ENCODE results near the gene LIN52. TPM values are rescaled to one million over a fixed set of nuclear protein-coding genes. Genes with fewer than 3 reads are reported as not detected.

LIN52 gene
- total RNA-seq, 1 donor, result 11.2 TPM

DNA sequence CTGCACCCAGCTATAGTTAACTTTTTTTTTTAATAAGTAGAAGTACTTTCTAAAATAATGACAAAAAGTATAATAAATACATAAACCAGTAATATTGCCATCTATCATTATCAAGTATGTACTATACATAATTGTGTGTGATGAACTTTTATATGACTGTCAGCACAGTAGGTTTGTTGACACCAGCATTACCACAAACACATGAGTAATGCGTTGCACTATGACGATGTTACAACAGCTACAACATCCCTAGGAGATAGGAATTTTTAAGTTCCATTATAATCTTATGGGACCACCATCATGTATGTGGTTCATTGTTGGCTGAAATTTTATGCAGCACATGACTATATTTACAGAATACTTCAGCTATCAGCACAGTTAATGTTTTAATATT lies 91.6 kb downstream of the LIN52 start:
- H3K4me3 ChIP-seq (ENCODE audit: low read depth, low read length), result no peak overlapping the region
- DNase-seq (ENCODE audit: low read depth), result peak; percentile 43
- TF ChIP-seq, protein P1, sequence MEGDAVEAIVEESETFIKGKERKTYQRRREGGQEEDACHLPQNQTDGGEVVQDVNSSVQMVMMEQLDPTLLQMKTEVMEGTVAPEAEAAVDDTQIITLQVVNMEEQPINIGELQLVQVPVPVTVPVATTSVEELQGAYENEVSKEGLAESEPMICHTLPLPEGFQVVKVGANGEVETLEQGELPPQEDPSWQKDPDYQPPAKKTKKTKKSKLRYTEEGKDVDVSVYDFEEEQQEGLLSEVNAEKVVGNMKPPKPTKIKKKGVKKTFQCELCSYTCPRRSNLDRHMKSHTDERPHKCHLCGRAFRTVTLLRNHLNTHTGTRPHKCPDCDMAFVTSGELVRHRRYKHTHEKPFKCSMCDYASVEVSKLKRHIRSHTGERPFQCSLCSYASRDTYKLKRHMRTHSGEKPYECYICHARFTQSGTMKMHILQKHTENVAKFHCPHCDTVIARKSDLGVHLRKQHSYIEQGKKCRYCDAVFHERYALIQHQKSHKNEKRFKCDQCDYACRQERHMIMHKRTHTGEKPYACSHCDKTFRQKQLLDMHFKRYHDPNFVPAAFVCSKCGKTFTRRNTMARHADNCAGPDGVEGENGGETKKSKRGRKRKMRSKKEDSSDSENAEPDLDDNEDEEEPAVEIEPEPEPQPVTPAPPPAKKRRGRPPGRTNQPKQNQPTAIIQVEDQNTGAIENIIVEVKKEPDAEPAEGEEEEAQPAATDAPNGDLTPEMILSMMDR (IDR thresholded peaks at IDR 0.05; ENCODE audit: insufficient read depth, low read depth, low read length), result no peak

DNA sequence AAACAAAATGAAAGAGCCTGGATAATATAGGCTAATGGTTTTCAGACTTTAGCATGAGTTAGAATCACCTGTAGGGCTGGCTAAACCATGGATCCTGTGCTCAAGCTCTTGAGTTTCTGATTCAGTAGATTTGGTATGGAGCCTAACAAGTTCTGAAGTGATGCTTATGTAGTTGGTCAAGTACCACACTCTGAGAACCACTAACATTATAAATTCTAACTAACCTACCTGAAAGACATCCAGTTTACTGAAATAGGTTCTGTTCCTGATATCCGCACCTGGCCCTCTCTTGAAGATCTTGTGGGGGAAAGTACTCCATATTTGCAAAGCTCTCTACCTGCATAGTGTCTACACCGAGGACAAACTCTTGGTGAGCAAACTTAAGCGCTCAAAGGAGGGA lies 95.1 kb downstream of the LIN52 start:
- TF ChIP-seq, protein P1 (IDR thresholded peaks at IDR 0.05; ENCODE audit: insufficient read depth, low read depth, low read length), result no peak
- no peak overlapping the region for H3K4me3 ChIP-seq (ENCODE audit: low read depth, low read length)
- no peak for DNase-seq (ENCODE audit: low read depth)

DNA sequence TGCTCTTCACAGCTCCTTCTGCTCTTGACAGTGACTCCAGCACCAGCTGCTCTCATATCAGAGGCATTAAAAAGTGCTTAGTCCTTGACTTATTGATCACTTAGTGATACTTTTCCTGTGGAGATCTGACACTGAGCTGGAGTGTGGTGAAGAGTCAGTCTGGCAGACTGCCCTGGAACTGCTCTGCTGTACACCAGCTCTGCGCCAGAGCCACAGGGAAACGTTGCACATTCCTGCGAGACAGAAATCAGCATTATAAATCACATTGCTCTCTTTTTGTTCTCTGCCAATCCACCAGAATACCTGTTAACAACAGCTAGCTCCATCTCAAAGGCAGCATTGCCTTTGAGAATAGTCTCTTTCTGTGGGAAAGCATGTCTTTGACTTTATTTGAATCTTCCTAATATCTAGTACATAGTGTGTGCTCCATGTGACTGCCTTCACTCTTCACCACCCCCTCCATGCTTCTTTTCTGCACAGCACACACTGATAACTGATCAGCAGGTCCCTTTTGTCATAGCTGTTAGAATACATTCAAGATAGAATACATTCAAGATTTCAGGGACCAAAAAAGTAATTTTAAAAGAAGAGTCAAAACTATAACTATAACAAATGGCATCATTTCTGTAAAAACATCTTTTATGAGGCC lies 106.3 kb downstream of the LIN52 start:
- no peak overlapping the region for H3K4me3 ChIP-seq (ENCODE audit: low read depth, low read length)
- TF ChIP-seq, protein P1 (IDR thresholded peaks at IDR 0.05; ENCODE audit: insufficient read depth, low read depth, low read length), result no peak
- DNase-seq (ENCODE audit: low read depth), result no peak

DNA sequence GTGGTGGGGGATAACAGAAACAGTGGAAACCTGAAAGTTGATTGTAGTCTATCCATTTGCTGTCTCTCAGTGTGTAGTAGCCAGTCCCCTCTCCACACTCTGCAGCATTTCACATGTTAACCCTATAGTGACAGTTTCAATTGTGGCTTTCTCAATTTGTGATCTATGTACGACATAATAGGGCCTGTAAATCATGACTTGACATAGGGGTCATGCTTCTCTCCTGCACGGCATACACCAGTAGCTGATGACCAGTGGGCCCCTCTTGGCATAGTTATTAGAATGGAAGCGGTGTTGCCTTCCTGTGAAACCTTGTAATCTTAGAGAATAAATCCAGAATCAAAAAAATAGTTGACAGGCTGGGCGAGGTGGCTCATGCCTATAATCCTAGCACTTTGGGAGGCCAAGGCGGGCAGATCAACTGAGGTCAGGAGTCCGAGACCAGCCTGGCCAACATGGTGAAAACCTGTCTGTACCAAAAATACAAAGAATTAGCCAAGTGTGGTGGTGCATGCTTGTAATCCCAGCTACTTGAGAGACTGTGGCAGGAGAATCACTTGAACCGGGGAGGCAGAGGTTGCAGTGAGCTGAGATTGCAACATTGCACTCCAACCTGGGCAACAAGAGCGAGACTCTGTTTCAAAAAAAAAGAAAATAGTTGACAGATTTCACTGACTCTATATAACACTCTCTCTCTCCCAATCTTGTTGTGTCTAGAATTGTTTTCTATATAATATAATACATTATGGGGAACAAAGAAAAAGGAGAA lies 109.9 kb downstream of the LIN52 start:
- TF ChIP-seq, protein P1 (IDR thresholded peaks at IDR 0.05; ENCODE audit: insufficient read depth, low read depth, low read length), result no peak
- no peak overlapping the region for H3K4me3 ChIP-seq (ENCODE audit: low read depth, low read length)
- no peak for DNase-seq (ENCODE audit: low read depth)

DNA sequence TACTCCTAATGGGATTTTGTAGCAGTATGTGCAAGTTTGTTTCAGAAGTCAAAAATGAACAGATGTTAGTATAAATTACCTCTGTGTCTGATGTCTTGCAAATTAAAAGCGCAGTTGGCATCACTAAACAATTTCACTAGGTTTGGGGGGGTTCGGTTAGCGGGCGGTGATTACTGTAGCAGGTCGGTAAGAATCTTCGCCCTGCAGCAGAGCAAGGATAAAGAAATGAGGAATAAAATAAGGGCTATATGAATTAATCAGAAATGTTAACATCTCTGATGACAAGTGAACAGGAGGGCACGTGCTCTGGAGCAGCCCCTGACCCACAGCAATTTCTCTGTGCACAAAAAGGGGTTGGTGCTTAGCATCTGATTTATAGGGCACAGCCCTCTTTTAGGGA lies 110.9 kb downstream of the LIN52 start:
- TF ChIP-seq, protein P1 (IDR thresholded peaks at IDR 0.05; ENCODE audit: insufficient read depth, low read depth, low read length), result no peak
- no peak overlapping the region for H3K4me3 ChIP-seq (ENCODE audit: low read depth, low read length)
- DNase-seq (ENCODE audit: low read depth), result no peak

DNA sequence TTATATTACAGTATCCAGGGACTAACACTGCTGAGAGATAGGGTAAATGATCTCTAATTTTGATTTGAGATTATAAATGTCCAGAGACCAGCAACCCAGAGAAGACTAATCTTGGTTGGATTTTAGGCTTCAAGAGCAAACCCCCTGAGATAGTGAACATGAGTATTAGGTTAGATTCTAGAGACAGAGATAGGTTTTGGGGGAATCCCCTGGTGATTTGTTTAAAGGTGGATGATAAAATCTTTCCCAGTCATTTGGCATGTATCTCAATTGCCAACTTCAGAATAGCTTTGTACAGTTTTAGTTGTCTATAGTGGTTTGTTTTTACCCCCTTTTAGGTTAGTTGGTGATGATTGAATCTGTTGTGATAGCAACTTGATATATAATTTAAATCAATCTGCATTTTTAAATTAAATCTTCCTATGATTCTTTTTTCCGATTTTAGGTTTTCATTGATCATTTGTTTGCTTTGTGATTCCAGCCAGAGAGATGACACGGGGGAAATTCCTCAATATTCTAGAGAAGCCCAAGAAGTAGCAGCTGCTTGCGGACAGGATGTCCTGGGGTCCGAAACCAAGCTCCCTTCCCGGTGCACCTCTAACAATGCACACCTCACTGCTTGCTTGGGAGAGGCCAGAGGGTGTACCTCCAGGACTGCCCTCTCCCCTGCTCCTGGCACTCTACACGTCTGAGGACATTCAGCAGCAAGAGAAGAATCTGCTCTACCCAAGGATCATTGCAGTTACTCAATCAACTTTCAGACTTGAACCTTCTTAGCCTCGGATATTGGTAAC lies 113.9 kb downstream of the LIN52 start:
- DNase-seq (ENCODE audit: low read depth), result no peak
- TF ChIP-seq, protein P1 (IDR thresholded peaks at IDR 0.05; ENCODE audit: insufficient read depth, low read depth, low read length), result no peak
- no peak overlapping the region for H3K4me3 ChIP-seq (ENCODE audit: low read depth, low read length)

Measured in fibroblast of villous mesenchyme (primary cell).